NCI-H1105 treated with DMSO at 0.1 percent for 48 hours (cell line): ENCODE measurements around the gene ENTPD8.

Source experiments
- DNase-seq: peaks from one replicate; lab custom pipeline; 2025; lab: John Stamatoyannopoulos, UW

ENTPD8 gene, protein sequence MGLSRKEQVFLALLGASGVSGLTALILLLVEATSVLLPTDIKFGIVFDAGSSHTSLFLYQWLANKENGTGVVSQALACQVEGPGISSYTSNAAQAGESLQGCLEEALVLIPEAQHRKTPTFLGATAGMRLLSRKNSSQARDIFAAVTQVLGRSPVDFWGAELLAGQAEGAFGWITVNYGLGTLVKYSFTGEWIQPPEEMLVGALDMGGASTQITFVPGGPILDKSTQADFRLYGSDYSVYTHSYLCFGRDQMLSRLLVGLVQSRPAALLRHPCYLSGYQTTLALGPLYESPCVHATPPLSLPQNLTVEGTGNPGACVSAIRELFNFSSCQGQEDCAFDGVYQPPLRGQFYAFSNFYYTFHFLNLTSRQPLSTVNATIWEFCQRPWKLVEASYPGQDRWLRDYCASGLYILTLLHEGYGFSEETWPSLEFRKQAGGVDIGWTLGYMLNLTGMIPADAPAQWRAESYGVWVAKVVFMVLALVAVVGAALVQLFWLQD

DNA sequence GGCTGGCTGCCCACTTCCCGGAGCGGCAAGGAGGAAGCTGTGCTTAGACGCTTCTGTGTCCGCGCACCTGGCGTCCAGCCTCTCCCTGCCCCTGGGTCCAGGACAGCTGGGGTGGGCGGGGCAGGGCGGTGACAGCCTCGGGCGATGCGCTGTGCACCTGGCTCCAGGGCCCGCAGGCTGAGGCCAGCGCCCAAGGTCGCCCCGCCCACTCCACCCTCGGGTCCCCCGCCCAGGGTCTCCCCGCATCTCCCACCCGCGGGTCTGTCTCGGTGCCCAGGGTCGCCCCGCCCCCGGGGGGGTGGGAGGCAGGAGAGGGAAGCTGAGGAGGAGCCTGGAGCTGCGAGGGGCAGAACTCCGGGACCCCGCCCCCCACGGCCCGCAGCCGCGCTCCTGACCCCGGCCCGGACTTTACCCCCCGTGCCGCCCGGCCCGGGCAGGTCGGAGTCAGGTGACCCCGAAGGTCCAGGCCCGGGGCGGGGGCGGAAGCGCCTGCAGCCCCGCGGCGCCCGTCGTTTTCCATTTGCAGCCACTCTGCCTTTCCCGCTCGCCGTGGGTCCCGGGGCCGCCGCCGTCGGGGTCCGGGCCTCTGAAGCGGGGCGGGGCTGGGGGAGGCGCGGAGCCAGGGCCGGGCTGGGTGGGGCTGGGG is at the start of gene ENTPD8:
ENTPD8 (minus strand) TSS at position 69 of the 646 bp plus-strand sequence. CDS start 3,072 bp downstream, outside the sequence.
- peak; percentile 67 for DNase-seq

DNA sequence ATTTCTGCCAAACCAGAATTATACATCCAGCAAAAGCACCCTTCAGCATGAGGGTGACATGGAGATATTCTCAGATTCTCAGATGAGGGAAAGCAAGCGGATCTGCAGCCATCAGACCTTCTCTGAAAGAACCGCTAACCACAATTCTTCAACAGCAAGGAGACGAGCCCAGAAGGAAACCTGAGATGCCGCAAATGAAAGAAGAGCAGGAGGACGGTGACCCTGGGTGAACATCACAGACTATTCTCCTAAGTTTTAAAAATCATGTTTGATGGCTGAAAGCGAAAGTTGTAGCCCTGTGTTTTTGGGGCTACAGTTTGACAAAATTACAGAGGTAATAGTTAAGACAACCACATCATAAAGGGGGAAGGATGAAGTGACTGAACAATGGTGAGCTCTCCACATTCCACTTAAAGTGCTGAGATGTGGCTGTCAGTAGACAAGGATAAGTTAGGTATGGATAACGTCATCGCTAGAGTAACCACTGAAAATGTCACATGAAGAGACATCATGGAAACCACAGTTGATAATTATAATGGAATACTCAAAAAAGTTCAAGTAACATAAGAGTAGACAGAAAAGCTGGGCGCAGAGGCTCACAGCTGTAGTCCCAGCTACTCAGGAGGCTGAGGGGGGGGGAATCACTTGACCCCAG is 49.5 kb upstream of the ENTPD8 start:
- no peak for DNase-seq

DNA sequence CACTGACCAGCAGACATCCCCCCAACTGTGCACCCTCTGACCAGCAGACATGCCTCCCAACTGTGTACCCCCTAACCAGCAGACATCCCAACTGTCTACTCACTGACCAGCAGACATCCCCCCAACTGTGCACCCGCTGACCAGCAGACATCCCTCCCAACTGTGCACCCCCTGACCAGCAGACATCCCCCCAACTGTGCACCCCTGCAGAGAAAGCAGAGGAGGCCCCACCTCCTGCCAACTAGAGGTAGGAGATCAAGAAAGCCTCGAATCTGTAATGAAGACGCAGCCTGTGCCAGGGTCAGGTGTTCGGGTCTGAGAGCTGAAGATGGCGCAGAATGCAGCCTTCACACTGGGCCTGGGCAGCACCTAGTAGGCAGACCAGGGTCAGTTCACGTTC is 47.7 kb upstream of the ENTPD8 start:
- DNase-seq, result no peak

DNA sequence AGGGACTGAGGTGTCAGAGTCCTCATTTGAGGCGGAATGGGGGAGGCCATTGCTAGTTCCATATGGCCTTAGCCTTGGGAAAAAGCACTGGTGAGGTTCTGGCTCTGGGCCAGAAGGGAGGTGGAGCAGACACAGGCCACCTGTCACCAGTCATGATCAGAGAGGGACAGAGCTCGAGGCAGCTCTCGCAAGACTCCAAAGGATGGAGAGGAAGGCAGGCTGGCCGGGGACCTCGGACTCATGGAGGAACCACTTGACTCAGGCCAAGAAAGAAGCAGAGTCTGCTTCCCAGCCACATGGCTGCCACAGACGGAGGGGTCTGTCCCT is 47.1 kb upstream of the ENTPD8 start:
- DNase-seq, result peak; percentile 52

DNA sequence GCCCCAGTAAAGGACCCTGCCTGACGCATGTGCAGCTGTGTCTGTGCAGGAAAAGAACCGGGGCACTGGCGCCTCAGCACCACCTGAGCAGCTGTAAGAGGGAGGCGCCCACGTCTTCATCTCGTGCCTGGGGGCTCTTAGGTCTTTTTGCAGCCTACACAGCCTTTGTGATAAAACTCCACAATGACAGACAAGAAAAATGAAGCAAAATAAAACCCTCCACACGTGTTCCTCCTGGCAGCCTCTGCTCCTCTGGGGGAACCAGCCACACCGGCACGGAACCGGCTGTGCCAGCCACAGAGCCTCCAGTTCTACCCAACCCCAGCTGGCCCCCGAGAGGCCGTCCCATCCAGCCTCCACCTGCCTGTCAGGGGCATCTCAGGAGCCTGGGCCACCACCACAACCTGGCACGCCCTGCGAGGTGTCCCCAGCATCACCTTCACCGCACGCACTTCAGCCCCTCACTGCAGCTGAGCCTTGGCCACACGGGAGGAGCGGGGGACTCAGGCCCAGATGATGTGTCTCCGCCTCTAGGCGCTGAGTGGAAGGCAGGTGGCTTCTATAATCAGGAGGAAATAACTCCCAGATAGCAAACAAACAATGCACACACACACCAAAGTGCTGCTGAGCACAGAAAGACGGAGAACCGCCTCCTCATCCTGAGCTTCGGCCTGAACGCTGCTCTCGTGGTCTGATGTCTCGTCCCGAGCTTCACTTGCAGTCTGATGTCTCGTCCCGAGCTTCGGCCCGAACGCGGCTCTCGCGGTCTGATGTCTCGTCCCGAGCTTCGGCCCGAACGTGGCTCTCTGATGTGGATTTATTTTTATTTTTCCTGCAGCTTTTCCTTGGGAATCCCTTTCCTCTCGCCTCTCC is 46.5 kb upstream of the ENTPD8 start:
- peak; percentile 64 for DNase-seq

DNA sequence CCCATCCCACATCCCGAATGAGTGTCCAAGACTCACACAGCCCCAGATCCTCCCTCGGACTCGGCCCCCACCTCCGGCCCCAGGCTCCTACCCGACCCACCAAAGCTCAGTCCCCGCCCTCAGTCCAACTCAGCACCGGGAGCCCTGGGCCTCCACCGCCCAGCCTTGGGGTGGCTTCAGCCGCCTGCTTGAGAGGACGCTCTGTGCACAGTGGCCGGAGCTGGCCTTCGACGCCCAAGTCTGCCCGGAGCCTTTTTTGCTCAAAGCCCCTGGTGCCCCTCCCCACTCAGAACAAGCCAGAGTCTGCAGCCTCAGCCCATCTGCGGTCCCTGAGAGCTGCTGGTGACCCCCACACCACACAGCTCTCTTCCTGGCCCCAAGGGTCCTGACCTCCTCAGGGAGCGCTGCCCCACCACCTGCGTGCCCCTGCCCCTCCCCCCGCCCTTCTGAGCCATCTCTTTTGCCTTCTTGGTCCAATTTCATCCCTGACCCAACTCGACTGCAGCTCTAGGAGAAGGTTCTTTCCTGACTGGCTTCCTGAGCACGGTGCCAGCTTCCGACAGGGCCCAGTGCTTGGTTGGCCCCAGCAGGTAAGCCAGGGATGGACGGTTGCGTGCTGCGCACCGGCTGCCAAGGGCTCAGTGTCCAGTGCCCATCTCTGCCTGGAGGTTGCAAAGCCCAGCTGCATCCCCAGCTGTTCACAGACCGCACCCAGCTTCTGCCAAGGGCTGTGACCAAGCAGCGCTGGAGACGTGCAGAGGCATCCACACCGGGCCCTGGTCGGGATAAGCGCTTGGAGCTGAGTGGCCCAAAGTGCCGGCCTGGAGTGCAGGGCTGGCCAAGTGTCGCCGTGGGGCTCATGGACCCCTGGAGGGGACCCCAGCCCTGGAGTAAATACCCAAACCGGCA is 45.6 kb upstream of the ENTPD8 start:
- no peak for DNase-seq

DNA sequence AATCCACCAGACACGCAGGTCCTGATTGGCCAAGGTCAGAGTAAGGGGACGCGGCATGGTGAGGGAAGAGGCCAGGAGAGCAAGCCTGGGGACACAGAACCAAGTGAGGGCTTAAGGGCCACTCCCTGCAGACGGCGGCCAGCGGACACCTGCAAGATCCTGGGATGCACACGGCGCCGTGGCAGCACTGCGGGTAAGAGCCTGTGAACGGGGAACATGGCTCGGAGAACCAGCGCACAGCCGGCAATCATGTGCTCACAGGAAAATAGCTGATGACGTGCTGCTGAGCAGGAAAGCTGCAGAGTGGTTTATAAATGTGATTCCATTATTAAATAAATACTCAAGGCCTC is 45.0 kb upstream of the ENTPD8 start:
- DNase-seq, result no peak

DNA sequence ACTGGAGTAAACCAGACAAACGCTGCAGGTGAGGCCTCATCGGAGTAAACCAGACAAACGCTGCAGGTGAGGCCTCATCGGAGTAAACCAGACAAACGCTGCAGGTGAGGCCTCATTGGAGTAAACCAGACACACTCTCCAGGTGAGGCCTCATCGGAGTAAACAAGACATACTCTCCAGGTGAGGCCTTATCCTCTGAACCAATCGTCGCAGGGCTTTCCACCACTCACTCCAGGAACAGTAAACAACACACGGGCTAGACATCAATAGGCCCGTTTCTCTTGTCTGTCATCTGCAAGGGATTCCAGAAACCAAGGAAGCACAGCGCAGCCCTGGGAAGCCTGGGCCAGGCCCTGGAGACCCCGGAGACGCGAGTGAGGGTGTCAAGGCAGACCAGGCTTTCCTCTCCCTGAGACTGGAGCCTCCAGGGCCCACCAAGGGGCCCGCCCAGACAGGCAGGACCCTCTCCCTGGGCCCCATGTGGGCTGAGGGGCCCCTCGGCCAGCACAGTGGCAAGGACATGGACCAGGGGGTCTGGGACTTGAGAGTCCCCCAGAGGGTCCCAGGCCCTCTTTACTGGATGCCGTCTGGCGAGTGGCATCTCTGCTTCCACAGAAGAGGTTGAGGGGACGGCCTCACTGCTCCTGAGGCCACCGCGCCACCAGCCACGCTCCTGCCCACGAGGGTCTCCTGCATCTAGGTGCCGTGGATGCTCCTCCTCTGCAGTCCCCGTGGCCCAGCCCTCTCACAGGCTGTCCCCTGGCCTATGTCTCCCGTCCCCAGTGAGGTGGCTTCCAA is 44.4 kb upstream of the ENTPD8 start:
- no peak for DNase-seq

DNA sequence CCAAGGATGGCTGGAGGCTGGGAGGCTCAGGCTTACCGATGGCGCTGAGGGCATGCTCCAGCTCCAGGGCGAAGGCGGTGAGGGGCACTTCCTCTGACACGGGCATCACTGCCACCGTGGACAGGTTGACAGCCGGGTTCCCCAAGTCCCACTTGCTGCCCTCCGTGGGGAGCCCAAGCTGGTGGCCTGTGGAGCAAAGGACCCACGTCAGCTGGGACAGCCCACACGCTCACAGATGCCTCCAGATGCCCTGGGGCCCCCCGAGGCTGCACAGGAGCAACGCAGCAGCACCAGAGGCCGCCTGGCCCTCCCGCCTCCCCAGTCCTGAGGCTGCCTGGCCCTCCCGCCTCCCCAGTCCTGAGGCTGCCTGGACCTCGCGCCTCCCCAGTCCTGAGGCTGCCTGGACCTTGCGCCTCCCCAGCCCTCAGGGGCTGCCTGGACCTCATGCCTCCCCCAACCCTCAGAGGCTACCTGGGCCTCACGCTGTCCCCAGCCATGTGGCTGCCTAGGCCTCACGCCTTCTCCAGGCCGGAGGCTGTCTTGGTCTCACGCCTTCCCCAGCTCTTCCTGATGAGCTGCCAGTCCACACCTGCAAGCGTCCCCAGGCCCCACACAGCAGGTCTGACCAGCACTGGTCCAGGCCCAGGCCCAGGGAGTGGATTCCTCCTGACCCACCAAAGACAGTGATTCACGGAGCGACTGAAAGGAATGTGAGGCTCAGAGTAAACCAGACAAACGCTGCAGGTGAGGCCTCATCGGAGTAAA is 43.6 kb upstream of the ENTPD8 start:
- no peak for DNase-seq

DNA sequence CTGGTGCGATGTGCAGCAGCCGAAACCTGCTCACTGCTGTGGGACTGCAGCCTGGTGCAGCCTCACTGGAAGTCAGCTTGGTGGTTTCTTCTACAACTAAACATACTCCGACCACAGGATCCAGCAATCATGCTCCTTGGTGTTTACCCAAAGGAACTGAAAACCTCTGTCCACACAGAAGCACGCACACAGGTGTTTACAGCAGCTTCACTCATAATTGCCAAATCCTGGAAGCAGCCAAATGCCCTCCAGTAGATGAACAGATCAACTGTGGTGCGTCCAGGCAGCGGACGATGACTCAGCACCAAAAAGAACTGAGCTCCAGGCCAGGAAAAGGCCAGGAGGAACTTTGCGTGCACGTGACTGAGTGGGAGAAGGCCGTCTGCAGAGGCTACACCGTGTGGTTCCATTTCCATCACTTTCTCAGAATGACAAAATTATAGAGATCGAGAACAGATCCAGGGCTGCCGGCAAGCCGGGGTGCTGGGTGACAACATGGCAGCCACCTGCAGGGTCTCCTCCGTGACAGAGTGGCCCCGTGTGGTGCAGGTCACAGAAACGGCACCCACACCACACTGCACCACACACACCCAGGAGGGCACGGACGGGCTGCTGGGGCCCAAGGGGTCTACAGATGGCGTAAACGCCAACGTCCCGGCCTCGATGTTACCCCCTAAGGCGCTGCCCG is 41.1 kb upstream of the ENTPD8 start:
- no peak for DNase-seq

DNA sequence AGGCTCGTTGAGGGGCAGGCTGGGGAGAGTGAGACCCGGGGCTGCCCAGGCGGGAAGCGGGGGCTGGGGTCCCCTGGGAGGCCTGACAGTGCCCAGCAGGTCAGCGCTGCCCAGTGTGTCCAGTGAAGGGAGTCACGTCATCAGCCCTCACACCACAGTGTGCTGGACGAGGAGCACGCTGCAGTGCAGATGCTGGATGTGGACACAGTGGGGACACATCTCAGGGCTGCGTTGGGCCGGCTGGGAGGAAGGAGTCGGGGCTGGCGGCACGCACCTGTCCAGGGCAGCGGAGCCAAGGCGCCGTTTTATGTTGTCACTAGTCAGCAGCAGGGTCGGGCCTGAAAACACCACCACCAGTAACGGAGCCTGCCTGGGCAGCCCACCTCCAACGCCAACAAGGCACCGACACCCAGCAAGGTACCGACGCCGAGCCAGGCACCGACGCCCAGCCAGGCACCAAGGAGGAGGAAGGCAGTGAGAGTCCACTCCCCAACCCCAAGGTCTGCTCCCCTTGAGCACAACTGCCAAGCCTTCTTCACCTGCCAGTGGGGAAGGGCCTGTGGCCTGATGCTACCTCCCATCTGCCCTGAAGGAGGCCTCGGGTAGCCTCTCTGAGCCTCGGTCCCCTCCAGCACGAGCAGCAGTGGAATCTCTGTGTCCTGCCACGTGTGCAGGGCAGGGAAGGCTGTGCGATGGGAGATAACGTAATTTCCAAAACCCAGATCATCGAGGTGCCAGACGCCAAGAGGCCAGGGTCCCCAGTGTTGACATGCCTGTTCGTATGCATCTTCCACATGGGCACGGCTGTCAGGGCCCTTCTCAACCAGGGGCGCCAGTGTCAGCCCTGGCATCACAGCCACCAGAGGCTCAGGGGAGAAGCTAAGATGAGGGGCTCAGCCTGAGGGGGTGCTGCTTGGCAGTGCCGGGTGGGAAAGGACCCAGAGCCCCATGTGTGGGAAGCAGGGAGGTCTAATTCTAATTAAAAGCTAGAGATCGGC is 39.8 kb upstream of the ENTPD8 start:
- DNase-seq, result no peak

DNA sequence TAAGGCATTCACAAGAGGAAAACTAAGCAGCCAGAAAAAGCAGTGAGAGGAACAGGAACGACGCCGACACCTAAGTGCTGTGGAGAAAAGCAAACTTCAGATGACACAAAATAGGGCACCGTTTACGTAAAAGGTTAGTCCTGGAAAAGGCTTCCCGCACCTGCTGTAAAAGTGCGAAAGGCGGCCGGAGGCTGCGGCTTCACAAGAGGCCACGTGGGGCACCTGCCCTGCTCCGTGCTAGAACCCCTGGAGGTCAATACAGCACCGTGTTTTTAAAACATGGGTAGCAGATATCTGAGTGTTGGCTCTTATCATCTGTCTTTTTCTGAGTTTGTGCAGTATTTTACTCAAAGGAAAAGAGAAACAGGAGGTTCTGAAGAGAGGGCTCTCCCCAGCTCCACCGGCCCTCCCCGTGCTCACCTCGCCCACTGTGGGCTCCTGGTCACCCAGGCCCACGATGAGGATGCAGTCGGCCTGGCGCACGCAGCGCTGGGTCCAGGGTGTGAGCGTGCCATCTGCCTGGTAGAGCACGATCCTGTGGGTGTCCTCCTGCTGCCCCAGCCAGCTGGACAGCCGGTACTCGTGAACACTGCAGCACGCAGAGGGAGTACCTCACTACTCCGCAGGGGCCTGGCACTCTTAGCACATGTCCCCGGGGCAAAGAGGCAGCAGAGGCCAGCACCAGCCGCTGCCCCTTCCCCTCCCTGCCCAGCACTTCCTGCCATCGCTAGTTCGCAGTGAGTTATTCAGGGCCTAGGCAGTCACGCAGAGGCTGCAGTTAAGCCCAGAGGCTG is 38.9 kb upstream of the ENTPD8 start:
- DNase-seq, result no peak

DNA sequence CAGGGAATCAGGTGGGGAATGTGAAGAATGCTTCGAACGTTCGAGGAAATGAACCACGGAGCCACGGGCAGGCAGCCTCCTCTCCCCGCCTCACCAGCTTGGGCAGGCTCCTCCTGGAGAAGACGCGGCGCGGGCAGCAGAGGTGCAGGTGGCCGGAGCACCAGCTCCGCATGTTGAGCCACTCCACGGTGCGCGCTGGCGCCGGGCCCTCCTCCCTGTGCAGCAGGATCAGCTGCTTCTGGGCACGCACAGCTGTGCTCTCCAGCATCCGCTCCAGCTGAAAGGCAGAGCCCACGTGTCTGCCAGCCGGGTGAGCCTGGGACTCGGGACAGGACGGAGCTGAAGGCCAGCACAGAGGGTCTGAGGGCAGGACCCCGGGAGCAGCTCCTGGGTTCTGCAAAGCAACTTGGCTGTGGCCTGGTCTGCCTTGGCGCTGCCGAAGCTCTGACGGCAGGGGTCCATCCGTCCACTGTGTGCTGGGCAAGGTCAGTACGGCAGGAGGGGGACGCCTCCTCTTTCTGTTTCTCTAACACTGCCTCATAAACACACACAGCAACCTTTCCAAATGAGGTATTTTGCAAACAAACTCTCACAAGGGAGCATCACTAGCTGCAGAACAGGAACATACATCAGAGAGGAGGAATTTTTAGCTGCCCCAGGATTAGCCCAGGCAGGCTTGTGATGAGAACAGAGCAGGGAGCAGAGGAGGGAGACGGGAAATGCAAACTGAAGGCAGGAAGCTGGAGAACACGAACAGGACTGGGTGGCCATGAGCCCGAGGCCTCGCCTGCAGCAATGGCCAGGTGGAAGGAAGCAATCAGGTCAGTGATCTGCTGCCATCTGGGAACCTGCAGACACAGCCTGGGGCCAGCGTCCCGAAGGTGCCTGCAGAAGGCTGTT is 38.1 kb upstream of the ENTPD8 start:
- DNase-seq, result no peak

DNA sequence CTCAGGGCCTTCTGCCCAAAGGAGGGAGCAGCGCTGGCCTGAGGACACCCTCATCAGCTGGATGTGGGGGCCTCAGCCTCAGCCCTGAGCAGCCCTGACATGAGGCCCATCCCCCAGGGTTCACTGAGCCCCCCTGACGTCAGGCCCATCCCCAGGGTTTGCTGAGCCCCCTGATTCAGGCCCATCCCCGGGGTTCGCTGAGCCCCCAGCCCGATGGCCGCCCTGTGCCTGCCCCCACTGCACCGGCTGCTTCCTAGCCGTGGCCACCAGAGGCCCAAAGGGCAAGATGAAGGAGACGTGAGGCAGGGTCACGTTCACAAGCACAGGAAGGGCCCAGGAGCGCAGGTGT is 37.4 kb upstream of the ENTPD8 start:
- DNase-seq, result no peak

DNA sequence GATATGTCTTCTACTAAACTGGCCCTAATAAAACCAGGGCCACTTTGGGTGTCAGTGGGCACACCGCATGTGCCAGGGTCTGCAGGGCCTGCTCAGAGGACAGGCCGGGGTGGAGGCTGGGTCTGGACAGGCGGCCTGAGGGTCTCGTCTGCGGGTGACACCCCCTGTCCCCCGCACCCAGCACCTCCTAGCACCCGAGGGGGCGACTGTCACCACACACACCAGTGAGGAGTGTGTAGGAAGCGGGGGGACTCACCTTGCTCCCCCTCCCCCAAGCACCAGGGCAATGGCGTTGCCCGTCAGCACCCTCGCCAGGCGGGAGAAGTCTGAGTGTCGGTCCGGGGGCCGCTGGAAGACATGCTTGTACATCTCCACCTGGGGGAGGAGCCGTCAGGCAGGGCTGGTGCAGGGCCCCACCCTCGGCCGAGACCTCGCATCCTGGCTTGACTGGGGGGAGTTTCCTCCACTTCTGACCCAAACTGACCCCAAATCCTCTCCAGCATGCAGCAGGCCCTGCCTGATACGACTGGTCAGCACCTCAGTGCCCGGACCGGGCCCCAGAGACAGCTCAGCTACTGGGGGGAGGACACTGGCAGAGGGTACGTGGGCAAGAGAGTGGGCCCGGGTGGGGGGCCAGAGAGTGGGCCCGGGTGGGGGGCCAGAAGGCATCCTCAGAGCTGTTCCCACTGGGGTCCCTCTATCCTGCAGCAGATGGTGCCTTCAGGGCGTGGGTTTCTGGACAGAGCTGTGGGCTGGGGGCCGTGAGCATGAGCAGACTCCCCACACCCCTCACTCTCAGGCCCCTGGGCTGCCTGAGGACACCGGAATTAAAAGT is 36.8 kb upstream of the ENTPD8 start:
- DNase-seq, result no peak
